Uterus (tissue), 2 donors: ENCODE results near the gene C5orf63.

ENCODE experiments used
- CTCF ChIP-seq, 4 experiments: fragments of 200-600 bp in 2 of 4; fragments of 450-650 bp in 2 of 4; sonication (generic) in 2 of 4; IDR thresholded peaks; one replicate each; pipeline ENCODE4 v1.5.1; 2016 to 2019; ENCODE audit warnings: antibody characterized with exemption in 4 of 4, mild to moderate bottlenecking in 2 of 4, moderate library complexity in 1 of 4
- POLR2A ChIP-seq, 2 donors: fragments of 450-650 bp; IDR thresholded peaks; one replicate each; pipeline ENCODE4 v1.6.1; 2016; ENCODE audit warnings: antibody characterized with exemption in 2 of 2, mild to moderate bottlenecking in 1 of 2, moderate library complexity in 1 of 2

GRCh38 chr5:127031147-127031862 is 42.0 kb downstream of the C5orf63 start:
- TF ChIP-seq CTCF (IDR thresholded peaks at IDR 0.05) (no peak), POLR2A (IDR thresholded peaks at IDR 0.05) (no peak)
